AG04449 (cell line): ENCODE data around the gene ABTB1.

Source experiments
- CTCF ChIA-PET: fragments of 350-600 bp; formaldehyde crosslinking; extraction: SDS; loops from one replicate; lab custom pipeline; 2021; ENCODE audit warnings: antibody characterized with exemption; lab: Yijun Ruan, JAX
- POLR2A ChIA-PET: fragments of 400-600, 350-600 bp; formaldehyde crosslinking; extraction: SDS; loops from one replicate; lab custom pipeline; 2020; ENCODE audit warnings: antibody characterized with exemption, inconsistent platforms; lab: Yijun Ruan, JAX
- DNase-seq: peaks from one replicate; pipeline ENCODE4 v3.0.0-alpha.2; 2010; ENCODE audit warnings: low read depth, low spot score
- H3K4me3 ChIP-seq: 2 replicates; pipeline ENCODE4 v1.5.1; 2011; ENCODE audit warnings: low read depth, mild to moderate bottlenecking, control low read depth, low read length
- TF ChIP-seq, protein P1 (sequence below): IDR thresholded peaks from one replicate; pipeline ENCODE4 v1.5.1; 2011; ENCODE audit warnings: mild to moderate bottlenecking, moderate library complexity, low read length, control low read depth, inconsistent platforms; ENCODE audit not compliant: insufficient read depth; ENCODE audit errors: missing control alignments

ABTB1 gene

GRCh38 chr3:127718245-127718915, 45.6 kb downstream of the ABTB1 start:
- ChIA-PET CTCF (no interaction called here), POLR2A (no interaction called here)
- H3K4me3 ChIP-seq, result no peak overlapping the region
- TF ChIP-seq, protein P1, sequence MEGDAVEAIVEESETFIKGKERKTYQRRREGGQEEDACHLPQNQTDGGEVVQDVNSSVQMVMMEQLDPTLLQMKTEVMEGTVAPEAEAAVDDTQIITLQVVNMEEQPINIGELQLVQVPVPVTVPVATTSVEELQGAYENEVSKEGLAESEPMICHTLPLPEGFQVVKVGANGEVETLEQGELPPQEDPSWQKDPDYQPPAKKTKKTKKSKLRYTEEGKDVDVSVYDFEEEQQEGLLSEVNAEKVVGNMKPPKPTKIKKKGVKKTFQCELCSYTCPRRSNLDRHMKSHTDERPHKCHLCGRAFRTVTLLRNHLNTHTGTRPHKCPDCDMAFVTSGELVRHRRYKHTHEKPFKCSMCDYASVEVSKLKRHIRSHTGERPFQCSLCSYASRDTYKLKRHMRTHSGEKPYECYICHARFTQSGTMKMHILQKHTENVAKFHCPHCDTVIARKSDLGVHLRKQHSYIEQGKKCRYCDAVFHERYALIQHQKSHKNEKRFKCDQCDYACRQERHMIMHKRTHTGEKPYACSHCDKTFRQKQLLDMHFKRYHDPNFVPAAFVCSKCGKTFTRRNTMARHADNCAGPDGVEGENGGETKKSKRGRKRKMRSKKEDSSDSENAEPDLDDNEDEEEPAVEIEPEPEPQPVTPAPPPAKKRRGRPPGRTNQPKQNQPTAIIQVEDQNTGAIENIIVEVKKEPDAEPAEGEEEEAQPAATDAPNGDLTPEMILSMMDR, result no peak
- DNase-seq, result no peak

GRCh38 chr3:127718916-127719290, 46.2 kb downstream of the ABTB1 start:
- TF ChIP-seq, protein P1, result no peak
- no peak overlapping the region for H3K4me3 ChIP-seq
- CTCF ChIA-PET, result no interaction called here
- no peak for DNase-seq
- POLR2A ChIA-PET, result interaction anchor here (0.6 kb wide), 1 partner anchor 16 kb away, joined by 3 read pairs; no protein-coding TSS in a partner anchor

DNA sequence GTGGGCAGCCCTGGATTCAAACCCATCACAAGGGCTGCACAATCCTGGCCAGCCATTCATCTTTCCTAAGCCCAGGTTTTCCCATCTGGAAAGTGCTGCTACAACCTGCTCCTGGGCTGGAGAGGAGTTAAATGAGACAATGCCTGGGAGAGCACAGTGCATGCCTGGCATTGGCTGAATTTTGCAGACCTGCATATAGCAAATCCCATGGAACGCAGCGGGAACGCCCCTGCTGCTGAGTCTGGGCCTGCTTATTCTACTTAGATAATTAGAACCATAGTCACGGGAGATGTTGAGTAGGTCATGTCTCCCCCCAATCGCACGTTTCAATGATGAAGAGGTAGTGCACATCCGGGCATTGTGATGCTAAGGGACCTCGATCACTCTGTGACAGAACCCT, 46.6 kb downstream of the ABTB1 start:
- TF ChIP-seq, protein P1, result no peak
- ChIA-PET POLR2A (interaction anchor here (0.6 kb wide), 1 partner anchor 16 kb away, joined by 3 read pairs; no protein-coding TSS in a partner anchor), CTCF (no interaction called here)
- H3K4me3 ChIP-seq, result no peak overlapping the region
- no peak for DNase-seq

DNA sequence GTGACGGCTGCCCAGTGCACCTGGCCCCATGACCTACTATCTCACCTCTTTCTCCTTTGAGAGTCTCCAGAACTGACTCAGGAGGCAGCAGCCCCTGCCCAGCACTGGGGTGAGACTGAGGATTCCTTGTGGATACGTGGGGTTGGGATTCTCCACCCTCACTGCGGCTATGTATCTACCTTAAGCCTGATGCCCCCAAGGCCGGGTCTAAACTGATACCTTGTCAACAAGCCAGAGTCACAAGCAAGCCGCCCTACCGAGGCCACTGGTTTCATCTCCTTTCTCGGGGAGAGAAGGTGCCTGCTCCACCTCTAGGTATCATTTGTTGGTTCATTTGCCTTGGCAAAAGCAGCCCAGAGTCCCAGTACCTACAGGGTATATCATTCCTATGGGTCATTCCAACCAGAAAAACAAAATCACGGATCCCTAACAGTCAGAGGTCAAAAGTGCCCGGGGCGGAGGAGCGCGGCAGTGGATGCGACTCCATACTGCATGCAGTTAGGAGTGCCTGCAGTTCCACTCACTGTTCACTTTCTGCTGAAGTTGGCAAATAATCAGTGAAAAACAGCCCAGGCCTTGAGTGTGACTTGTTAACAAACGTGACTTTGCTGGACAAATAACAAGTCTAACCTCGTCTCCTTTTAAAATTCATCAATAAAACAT, 47.5 kb downstream of the ABTB1 start:
- CTCF ChIA-PET, result no interaction called here
- H3K4me3 ChIP-seq, result no peak overlapping the region
- POLR2A ChIA-PET, result no interaction called here
- DNase-seq, result no peak
- TF ChIP-seq, protein P1, result no peak

- ChIA-PET POLR2A (no interaction called here), CTCF (interaction anchor here (2.9 kb wide), 1 partner anchor 26 kb away, joined by 20 read pairs; no protein-coding TSS in a partner anchor)
- TF ChIP-seq, protein P1, result no peak
- H3K4me3 ChIP-seq, result no peak overlapping the region
- DNase-seq, result no peak
These were observed 48.5 kb downstream of the ABTB1 start for GRCh38 chr3:127720985-127721935.
